NCI-H1436 (cell line): ENCODE results near the gene UBE2L6.
"Not testable (repeated sequence)": the region's sequence is repeated elsewhere in the genome, so short reads cannot be mapped to it uniquely, and the experiment has no call there.

Experiments
- DNase-seq: peaks from one replicate; lab custom pipeline; 2025; lab: John Stamatoyannopoulos, UW

Gene UBE2L6

DNA sequence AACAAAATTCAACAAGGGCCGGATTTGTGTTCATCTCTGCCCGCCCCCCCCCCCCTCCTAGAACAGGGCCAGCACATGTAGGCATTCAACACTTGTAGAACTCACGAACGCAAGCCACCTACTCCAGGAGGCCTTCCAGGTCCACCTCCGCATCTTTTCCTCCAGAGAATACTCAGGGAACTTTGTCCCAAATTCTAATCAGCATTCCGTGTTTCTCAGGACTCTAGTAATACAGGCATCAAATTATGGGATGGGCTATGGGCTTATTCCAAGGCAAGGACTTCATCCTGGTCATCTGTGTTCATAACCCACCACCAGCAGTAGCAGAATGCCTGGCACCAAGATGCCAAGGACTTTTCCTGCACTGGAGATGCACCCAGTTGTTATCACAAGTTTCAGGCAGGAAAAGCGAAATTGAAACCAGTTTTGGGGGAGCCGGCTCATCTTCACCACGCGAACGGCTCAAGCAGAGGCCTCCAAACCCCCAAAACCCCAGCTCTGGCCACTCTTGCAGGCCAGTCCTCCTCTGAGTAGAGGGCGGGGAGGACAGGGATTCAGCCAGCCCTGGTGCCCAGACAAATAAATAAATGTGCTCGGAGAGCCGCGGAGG, 462 bp downstream of the UBE2L6 start:
- no peak for DNase-seq

DNA sequence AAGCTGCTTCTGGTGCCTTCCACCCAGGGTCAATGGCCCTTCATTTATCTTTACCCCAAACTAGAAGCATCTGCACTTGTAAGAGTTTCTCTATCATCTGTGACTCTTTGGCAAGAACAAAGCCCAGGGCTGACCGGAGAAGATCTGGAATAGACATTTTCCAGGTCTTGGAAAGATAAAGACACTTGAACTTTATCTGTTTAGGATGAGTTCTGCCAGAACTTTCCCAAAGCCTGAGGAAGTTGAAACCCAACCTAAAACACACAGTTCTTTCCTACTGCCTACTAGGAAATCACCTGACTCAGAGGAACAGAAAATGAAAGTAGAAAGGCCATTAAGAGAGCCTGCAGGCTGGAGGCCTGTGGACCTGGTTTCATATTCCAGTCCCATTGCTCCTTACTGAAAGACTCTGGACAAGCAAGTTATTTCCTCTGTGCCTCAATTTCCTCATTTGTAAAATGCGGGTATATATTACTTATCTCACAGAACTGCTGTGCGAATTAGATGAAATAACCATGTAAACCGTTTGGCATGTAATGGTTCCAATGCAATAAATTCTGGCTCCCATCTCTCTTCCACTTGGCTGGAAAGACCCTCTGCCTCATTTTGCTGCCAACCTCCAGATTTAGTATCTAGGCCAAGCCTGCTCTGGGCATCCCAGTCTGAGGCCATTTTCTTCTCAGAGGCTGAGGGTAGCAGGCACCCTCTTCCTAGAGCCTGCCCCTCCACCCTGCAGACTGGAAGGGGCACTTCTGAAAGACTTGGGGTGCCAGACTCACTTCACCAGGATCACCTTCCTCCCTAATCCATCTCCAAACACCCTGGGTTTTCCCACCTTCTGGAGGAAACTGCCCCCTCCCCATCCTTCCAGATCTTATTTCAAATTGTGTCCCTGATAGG, 1.2 kb downstream of the UBE2L6 start:
- no peak for DNase-seq

DNA sequence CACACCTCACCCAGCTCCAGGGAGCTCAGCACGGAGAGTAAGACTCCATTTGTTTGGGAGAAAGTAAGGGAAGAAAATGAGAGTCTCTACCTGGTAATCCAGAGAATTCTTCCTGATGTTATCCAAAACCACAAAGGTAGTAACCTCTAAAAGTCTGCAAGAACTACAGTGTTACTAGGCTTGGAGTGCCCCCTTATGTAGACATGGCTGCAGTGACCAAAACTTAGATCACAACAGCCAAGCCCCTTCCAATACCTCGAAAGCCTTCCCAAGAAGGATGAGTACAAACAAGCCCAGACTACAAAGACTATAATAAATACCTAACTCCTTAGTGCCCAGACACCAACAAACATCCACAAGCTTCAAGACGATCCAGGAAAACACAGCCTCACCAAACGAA, 4.9 kb downstream of the UBE2L6 start:
- DNase-seq, result no peak

DNA sequence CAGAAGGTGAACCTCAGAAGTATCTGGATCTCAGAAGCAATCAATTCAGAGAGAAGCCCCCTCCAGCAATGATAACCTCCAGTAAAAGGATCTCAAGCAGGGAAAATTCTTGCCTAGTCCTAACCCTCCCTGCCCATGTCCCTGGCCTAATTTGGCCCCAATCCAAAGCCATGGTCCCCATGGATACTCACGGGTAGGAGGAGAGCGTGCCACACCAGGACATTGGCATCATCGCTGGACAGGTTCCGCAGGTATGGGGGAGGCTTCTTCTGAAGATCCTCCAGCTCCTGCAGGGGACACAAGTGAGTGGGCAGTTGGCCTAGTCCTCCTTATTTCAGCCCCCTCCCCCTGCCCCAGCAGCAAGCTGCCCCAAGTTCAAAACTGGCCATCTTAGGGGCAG, 7.3 kb downstream of the UBE2L6 start:
- no peak for DNase-seq

DNA sequence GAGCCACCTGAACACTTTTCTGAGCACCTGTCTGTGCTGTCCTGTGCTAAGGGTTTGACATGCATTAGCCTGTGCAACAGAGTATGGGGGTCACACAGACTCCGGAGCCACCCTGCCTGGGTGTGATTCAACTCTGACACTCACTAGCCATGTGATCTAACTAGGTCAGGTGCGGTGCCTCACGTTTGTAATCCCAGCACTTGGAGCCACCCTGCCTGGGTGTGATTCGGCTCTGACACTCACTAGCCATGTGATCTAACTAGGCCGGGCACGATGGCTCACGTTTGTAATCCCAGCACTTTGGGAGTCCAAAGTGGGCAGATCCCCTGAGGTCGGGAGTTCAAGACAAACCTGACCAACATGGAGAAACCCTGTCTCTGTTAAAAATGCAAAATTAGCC, 11.4 kb downstream of the UBE2L6 start:
- no peak for DNase-seq

DNA sequence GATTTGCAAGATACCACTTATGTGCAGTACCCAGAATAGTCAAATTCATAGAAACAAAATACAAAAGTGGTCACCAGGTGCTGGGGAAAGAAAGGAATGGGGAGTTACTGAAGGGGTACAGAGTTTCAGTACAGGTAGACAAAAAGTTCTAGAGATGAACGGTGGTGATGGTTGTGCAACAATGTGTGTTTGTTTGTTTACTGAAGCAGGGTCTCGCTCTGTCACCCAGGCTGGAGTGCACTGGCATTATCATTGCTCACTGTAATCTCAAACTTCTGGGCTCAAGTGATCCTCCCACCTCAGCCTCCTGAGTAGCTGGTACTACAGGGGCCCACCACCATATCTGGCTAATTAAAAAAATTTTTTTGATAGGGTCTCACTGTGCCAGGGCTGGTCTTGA, 12.1 kb downstream of the UBE2L6 start:
- no peak for DNase-seq

DNA sequence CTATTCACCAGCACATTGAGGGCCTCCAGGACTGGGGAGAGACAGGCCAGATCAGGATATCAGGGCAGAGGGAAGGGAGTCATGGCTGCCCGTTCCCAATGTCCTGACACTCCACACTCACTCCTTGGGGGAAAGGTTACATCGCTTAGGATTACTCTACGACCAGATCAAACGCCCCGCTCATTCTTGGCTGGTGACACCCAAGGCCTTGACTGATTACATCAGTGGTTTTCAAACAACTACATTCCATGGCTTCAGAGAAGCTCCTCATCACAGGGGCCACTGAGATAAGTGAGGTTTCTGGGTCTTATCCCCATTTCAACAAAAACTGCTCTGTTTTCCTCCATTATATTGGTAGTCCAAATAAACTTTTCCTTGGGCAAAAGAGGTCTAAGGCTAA, 15.0 kb downstream of the UBE2L6 start:
- no peak for DNase-seq

DNA sequence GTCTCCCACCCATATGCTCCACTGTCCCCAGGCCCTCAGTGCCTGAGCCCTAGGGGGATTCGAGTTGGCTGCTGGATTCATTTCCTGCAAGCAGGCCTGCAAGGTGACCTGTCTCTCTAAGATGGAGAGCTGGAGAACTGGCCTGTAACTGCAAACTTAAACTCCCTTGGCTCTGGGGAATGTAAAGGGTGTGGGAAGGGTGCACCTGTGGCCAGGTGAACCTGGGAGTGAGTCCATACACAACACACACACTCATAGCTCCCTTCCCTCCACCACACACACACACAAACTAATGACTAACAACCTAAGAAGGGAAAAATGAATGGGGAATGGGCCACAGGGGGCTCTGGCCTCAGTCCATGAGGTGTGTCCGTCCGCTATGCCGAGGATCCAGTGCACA, 15.5 kb downstream of the UBE2L6 start:
- DNase-seq, result no peak

DNA sequence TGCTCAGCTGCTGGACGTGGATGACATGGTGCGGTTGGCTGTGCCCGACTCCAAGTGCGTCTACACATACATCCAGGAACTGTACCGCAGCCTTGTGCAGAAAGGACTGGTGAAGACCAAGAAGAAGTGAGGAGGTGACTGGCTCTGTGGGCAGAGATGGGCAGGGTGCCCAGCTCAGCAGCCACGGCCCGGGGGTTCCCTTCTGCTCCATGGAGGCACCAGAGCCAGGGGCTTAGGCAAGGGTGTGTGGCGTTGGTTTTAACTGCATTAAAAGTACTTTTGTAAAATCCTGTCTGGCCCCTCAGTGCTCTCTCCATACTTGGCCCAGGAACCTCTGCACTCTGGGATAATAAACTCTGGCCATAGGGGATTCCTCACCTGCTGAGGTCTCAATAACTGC, 17.5 kb downstream of the UBE2L6 start:
- DNase-seq, result no peak

DNA sequence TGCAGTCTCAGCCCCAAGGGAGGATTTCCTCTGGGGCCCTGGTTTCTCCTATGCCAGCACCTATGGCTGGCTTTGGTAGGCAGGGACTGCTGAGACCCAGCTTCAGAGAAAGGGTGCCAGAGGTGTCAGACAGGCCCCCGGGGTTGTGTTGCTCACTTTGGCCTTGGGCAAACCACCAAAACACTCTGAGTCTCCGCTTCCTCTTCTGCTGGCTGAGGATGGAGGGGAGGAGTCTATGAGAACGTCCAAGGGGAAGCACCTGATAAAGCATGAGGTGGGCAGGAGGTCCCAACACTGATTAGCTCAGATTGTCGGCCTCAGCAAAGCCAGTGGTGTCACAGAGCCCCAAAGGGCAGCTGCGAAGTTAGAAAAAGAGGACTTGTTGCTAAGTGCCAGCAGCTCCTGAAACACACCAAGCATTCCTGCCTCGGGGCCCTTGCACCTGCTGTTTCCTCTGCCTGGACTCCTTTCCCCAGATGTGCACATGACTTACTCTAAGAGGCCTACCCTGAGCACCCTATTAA, 19.6 kb downstream of the UBE2L6 start:
- DNase-seq, result no peak

DNA sequence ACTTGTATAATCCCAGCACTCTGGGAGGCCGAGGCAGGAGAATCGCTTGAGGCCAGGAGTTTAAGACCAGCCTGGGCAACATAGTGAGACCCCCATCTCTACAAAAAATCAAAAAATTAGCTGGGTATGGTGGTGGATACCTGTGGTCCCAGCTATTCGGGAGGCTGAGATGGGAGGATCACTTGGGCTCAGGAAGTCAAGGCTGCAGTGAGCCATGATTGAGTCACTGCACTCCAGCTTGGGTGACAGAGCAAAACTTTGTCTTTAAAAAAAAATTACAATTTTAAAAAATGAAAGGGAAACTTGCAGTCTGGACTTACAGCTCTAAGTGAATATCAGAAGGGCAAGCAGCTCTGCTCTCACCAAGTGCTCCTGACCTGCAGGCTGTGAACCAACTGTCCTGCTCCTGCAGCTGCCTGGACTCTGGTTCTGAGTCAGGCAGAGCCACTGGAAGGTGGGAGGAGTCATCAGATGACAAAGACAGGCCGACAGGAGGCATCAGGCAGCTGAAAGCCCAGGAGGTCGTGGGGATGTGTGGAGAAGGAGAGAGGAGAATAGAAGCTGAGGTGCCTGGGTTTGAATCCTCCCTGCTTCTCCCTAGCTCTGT, 20.5 kb downstream of the UBE2L6 start:
- DNase-seq, result no peak

DNA sequence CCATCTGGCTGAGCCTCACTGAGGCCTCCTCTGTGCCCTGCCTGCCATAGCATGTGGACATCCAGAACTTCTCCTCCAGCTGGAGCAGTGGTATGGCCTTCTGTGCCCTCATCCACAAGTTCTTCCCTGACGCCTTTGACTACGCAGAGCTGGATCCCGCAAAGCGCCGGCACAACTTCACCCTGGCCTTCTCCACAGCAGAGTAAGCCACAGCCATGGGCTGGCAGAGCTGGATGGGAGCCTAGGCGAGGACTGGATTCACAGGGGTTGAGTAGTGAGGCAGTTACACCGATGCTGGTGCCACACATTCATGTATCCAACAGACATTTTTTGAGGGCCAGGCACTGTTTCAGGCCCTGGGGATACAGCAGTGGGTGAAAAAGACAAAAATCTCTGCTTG, 21.0 kb downstream of the UBE2L6 start:
- DNase-seq, result no peak

DNA sequence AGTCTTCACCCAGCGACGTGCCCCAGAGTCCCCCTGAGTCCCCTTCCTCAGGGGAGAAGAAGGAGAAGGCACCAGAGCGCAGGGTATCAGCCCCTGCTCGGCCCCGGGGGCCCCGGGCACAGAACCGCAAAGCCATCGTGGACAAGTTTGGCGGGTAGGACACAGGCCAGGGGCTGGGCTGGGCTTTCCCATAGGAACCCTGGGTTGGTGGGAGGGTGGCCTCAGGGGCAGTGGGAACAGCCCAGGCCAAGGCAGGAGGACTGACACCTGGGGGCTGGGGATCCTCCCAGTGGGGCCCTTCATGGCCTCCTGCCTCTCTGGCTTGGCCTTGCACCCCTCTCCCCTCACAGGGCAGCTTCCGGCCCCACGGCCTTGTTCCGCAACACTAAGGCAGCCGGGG, 21.6 kb downstream of the UBE2L6 start:
- no peak for DNase-seq

DNA sequence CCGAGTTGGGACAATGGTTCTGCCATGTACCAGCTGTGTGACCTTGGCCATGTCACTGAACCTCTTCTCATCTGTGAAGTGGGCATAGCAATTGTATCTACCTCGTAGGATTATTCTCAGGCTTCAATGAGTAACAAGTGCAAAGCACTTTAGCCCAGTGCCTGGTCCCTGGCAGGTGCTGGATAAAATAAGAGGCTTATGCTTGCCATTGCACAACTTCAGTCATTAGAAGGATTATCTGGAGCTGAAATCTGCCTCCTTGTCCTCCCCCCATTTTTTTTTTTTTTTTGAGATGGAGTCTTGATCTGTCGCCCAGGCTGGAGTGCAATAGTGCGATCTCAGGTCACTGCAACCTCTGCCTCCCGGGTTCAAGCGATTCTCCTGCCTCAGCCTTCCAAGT, 22.9 kb downstream of the UBE2L6 start:
- no peak for DNase-seq

DNA sequence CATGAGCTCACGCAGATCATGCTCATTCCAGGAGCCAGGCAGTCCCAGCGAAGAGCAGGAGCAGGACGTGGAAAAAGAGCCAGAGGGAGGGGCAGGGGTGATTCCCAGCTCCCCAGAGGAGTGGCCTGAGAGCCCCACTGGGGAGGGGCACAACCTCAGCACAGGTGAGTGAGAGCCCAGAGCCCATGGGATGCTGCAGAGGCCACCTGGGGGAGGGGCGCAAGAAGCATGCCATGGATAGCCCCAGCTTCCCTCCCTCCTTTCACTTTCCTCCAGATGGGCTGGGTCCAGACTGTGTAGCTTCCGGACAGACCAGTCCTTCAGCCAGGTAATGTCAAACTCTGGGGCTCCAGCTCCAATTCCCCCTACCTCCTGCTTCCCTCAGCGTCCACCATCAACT, 23.9 kb downstream of the UBE2L6 start:
- no peak for DNase-seq

DNA sequence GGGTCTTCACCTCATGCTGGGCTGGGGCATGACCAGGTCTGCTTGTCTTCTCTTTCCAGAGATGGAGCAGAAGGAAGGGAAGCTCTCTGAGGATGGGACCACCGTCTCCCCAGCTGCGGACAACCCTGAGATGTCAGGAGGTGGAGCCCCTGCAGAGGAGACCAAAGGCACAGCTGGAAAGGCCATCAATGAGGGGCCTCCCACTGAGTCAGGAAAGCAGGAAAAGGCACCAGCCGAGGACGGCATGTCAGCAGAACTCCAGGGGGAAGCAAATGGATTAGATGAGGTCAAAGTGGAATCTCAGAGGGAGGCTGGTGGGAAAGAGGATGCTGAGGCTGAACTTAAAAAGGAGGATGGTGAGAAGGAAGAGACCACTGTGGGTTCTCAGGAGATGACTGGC, 24.9 kb downstream of the UBE2L6 start:
- DNase-seq, result no peak

DNA sequence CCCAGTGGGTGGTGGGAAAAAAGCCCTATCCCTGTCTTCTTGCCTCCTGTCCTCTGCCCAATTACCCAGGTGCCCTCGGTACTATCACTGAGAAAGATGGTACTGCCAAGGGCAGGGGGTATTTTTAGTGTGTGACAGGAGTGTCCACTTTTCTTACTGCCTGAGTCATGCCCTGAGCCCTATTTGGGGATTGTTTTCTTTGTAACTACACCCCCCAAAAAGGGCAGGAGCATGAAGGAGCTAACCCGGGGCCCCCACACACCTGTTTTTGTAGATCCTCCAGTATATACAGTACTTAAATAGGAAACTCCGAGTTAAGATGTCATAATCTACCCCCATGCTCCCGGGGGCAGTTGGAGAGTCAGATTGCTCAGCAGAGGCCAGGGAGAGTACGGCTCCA, 26.3 kb downstream of the UBE2L6 start:
- no peak for DNase-seq

DNA sequence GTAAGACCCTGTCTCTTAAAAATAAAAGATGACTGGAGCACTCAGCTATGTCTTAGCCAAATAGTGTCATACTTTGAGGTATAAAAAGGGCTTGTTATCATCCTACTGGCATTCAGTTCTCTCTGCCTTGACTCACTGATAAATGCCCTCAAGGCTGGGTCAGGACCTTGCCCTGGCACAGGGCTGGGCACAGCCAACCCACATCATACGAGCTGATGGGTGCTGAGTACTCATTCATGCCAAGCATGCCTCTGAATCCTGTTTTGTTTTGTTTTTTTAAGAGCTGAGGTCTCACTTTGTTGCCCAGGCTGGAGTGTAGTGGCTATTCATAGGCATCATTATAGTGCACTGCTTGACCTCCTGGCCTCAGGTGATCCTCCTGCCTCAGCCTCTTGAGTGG, 28.1 kb downstream of the UBE2L6 start:
- DNase-seq, result no peak

DNA sequence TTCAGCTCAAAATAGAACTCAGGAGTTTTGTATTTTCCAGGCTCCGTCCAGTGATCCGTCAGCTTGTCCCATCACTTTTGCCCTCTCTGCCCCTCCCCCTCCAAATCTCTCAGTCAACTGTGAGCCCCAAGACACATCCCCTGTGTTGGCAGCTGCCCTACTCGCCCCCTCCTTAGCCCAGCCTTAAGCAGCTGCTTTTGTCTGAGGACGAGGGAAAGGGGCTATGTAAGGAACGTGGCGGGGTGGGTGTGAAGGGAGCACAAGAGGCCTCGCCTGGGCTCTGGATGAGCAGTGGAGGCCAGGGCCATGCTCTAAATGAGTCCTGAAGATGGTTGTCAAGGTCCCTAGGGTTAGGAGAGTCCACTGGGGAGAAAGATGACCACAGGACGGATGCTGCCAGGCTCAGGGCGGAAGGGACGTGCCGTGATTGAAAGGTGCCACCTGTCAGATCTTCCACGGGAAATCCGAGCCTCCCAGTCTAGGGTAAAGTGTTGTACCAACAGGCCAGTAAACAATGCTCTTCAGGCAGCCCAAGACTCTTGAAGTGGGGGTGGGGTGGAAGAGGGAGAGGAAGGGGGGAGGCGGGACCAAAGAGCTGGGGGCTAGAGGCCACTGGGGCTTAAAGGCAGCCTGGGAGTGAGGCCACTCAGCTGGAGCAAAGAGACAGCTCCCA, 30.4 kb downstream of the UBE2L6 start, which contains the start of gene SMTNL1:
Gene SMTNL1, plus strand, starts transcription at position 649 of the 673 bp plus-strand sequence. CDS start 5,048 bp downstream, outside the sequence.
- no peak for DNase-seq

DNA sequence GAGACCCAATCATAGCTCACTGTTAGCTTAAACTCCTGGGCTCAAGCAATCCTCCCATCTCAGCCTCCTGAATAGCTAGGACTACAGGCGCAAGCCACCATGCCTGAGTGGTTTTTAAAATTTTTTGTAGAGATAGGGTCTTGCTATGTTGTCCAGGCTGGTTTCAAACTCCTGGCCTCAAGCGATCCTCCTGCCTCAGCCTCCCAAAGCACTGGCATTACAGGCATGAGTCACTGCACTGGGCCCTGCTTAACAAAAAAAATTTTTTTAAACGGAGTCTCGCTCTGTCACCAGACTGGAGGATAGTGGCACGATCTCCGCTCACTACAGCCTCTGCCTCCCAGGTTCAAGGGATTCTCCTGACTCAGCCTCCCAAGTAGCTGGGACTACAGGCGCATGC, 33.0 kb downstream of the UBE2L6 start:
- DNase-seq, result not testable (repeated sequence)

DNA sequence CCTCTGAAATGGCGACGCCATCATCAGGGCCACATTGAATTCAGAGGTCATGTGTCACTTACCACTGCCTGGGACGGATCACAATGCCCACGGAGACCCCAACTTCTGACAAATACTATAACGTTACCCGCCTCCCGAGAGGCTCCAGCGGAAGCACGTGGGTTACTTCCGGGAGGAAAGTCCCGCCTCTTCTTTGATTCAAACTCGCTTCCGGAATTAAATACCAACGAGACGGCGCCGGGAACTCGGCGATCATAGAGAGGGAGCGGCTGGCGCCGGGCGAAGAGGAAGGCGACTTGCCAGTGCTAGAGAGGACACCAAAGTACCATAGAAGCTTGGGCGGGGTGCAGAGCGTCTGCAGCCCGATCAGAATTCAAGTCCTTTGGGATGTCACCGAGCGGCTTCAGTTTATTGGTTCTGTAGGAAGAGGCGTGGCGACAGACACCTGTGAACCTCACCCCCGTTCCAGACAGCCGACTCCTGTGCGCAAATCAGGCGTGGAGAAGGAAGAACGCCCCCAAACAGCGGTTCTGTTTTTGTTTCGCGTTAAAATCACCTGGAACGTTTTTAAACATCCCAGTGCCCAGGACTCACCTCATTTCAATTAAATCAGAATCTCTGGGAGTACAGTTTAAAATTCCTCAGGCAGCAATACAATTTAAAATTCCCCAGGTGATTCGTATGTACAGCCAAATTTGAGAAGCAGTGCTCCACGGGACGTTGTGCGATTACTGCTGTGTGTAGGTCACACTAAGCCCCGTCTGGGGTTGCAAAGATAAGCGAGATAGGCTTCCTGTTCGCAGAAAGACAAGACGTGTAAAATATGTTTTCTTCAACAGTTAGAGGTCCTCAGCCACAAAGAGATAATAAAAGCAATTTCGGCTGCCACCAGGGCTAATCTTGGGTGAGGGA, 36.6 kb downstream of the UBE2L6 start, which contains the start of gene TIMM10:
Gene TIMM10, minus strand, starts transcription at position 159 of the 912 bp plus-strand sequence. CDS start 565 bp downstream, outside the sequence.
- peak; percentile 97 for DNase-seq
